Dedifferentiated amniotic fluid mesenchymal stem cell (primary cell): Measurements from ENCODE around the gene ETV1.

Source experiments
- DNase-seq: peaks from one replicate; pipeline ENCODE4 v3.0.0-alpha.2; 2016; ENCODE audit errors: extremely low spot score

Gene ETV1

GRCh38 chr7:13879994-13880686, 109.3 kb downstream of the ETV1 start:
- DNase-seq, result peak; percentile 58

DNA sequence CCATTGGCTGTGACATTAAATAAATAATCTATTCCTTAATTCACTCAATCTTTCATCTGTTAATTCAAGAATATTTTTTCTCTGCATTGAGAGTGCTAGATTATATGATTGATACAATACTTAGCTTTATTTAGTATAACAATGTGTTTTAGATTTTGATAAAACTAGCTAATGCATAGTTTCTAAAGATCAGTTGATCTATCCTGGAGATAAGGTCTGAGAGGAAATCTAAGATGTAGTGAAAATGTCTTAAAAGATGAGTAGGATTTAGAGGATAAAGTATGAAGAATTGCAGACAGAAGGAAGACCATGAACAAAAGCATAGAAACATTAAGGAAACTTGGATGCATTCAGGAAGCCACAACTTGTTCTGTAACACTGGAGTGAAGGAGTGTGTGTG, 110.3 kb downstream of the ETV1 start:
- no peak for DNase-seq

GRCh38 chr7:13878154-13878553, 111.3 kb downstream of the ETV1 start:
- DNase-seq, result no peak

- no peak for DNase-seq
Observed at GRCh38 chr7:13875496-13876074, 113.9 kb downstream of the ETV1 start.

GRCh38 chr7:13874783-13875182, 114.7 kb downstream of the ETV1 start:
- DNase-seq, result no peak

- no peak for DNase-seq
Observed at GRCh38 chr7:13872709-13873108, 116.8 kb downstream of the ETV1 start.

- no peak for DNase-seq
Observed at GRCh38 chr7:13871008-13871407, 118.5 kb downstream of the ETV1 start.

DNA sequence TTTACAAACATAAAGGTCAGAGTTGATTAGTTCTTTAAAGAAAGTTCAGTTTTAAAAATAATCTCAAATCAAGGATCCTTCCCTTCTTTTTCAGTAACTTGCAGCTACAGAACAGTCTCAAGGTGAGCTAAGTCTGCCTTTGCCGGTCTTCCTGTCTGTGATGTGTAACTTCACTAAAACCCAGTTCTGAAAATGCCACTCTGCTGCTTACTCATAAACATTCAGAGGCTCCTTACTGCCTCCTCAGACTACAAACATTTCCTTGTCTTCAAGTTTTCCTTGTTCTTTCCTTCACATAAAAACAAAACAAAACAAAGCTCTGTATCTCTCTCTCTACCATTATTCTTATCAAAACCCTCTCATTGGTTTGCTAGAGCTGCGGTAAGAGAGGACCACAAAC, 128.7 kb downstream of the ETV1 start:
- no peak for DNase-seq

DNA sequence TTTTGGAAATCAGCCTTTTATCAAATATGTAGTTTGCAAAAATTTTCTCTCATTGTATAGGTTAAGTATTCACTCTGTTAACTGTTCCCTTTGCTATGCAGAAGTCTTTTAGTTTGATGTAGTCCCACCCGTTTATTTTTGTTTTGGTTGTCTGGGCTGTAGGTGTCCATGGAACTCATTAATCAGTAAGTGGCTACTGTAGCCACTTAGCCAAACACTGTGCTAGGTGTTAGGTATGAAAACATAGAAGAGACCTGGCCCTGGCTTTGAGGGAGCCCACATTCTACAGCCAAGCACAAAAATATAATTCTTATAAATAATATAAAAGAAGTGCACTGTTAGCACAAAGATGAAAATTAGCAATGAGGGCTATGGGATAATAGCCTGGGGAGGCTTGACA, 133.5 kb downstream of the ETV1 start:
- DNase-seq, result no peak

DNA sequence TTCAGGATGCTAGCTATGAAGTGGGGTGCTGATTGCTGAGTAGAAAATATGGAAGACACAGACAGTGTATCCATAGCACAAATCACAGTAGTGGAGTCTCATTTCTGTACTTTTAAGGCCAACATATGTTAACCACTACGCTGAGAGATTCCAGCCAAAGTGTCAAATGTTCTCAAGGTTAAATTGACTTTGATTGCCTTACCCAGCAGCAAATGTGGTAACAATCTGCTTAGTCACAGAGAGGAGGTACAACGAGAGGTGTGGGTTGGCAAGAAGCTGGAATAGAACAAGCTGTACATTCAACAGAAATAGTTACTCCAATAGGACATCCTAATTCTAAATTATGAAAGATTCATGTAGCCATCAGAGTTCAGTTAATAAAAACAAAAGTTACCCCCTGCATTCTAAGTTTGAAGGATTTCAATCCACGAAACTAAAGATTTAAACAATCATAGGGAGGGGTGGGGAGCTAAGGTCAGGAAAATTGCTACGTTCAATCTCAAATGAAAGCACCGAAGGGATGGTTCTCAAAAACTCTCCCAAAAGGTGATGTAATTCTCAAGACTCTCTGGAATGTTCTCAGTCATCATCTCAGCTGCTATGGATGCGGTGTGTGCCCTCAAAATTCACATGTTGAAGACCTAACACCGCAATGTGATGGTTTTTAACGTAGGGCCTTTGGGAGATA, 137.0 kb downstream of the ETV1 start:
- no peak for DNase-seq

DNA sequence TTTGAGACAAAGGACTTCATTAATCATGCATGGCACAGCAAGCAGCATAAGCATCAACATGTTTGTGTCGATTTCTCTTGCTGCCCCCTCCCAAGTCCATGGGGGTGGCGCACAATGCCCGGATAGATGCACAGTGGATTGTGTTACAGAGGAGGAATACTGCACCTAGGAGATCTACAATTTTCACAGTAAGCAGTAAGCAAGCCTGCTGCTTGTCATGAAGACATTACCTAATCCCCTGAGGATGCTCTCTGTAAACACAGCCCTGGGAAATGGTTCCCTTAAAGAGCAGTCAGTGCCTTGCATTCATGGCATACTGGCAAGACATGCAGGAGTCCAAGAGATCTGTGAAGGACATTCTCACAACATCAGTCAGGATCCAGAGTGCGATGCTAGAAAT, 137.7 kb downstream of the ETV1 start:
- no peak for DNase-seq

GRCh38 chr7:13850185-13850752, 139.2 kb downstream of the ETV1 start:
- peak; percentile 82 for DNase-seq

DNA sequence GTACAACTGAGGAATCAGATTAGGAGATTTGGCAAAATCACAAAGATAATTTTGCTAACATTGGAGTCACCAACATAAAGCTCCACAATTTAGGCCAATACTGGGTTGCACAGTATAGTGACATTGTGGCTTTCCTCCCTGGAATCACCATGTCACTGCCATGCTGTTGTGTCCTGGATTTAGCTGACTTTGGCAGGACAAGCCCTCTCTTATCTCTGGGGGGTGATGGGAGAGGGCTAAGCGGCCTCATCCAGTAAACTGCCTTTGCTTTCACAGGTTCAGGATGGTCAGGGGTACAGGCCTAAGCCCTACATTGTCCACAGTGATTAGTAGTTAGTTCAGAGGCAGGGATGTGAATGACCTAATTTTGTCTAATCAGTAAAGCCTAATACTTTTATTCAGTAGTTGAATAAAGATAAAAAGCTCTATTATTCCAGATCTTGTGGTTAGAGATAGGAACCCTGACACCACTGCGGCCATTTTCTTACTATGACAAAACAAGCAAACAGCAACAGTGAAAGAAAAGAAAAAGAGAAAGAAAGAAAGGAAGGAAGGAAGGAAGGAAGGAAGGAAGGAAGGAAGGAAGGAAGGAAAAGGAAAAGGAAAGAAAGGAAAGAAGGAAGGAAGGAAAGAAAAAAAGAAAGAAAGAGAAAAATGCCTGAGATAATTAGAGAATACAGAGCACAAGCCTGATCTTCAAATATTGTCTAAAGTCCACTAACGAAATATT, 140.1 kb downstream of the ETV1 start:
- DNase-seq, result no peak

GRCh38 chr7:13848681-13849131, 140.8 kb downstream of the ETV1 start:
- peak; percentile 49 for DNase-seq

GRCh38 chr7:13846386-13846785, 143.1 kb downstream of the ETV1 start:
- DNase-seq, result no peak

DNA sequence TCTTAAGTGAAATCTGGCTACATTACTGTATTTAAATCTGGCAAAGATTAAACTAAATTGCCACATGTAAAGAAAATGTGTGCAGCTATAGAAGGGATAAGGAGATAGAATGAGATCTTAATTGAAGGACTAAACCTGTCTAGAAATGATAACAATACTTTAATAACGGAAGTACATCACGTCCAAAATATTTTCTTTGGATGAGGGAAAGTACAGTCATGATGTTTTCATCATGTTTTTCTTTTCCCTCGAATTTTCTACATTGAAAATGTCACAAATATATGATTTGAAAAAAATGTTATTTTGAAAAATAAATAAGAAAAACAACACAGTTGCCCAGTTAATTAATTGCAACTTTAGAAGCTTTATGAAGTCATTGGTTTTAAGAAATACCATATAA, 143.9 kb downstream of the ETV1 start:
- DNase-seq, result no peak

DNA sequence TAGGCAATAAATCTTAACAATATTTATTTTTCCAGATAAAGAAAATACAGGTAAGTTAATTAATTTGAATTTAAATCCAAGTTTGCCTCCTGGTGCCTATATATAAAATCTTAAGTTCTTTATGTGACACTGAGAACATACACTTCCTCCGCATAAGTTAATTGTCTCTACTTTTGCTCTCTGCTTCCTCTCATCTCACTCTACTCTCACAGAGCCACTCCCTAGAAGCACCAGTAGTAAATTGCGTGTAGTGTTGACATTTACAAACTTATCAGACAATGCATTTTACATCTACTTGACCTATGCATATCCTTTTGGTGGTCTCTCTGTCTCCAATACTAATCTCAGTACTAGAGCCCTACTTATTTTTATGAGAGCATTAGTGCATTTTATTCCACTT, 144.5 kb downstream of the ETV1 start:
- no peak for DNase-seq

- DNase-seq, result no peak
Observed at GRCh38 chr7:13841284-13841683, 148.2 kb downstream of the ETV1 start.
